Stimulated activated naive CD4-positive, alpha-beta T cell (primary cell): ENCODE data around the gene CD109.
A peak's percentile ranks its signal among the peaks of the same experiment; 100 is the strongest.
"Not testable (repeated sequence)": the region's sequence is repeated elsewhere in the genome, so short reads cannot be mapped to it uniquely, and the experiment has no call there.

Experiments used
- DNase-seq, 6 experiments: peaks; one replicate each; lab custom pipeline; 2025; lab: John Stamatoyannopoulos, UW

Gene CD109

DNA sequence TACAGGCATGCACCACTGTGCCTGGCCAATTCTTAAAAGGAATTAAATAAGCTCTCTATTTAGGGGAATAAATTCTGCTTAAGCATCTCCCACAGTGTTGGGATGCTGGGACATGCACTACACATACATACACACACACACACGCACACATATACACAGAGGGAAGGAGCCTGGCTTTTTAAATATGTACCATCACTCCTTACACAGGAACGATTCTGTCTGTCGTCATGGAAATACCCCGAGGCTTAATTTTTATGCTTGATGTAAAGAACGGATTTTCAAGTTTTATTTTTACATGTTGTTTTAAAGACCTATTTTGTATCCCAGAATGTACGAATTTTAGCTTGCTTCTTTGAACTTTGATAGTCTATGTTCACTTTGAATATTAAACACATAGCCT, 95.3 kb downstream of the CD109 start:
- DNase-seq: no peak

DNA sequence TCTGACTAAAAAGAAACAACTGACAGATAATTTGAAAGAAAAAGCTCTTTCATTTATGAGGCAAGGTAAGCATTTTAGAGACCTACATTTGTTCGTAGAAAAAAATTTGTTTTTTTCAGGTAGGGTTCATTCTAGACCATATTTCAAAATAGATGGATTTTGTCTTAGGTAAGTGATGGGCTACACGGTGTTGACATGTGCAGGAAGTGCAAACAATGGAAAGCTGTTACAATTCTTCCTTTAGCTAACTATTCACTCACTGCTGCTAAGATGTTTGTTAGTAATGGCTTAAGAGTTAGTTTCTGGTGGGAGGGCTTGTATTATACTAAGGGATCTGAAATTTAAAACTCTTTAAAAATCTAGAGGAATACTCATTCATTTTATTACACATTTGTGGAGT, 96.7 kb downstream of the CD109 start:
- DNase-seq: no peak

DNA sequence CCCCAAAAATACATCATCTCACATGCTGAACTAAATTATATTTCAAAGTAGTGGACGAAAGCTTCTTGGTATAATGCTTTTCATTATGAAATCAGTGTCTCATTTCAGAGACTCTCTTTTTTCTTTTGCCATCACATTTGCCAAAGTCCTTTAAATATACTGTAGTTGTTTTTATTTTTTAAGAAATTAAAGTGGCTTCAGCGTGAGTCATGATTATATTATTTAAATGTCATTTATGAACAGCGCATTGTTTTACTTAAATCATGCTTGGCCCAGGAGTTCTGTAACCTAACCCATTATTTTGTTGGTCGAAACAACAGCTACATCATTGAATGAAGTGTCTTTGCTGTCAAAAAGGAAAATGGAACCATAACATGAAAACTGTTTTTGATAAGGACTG, 100.9 kb downstream of the CD109 start:
- no peak for DNase-seq

DNA sequence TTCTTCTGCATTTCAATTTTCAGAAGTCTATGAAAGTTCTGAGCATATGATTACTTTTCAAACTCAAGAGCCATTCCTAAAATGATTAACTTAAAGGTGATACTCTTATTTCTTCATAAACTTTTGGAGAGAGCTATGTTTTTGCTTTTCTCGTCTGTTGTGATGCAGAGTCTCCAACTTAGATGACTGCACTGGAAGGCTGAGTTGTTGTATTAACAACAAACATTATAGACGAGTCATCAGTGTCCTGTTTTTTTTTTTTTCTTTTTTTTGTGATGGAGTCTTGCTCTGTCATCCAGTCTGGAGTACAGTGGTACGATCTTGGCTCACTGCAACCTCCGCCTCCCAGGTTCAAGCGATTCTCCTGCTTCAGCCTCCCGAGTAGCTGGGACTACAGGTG, 101.9 kb downstream of the CD109 start:
- no peak for DNase-seq

DNA sequence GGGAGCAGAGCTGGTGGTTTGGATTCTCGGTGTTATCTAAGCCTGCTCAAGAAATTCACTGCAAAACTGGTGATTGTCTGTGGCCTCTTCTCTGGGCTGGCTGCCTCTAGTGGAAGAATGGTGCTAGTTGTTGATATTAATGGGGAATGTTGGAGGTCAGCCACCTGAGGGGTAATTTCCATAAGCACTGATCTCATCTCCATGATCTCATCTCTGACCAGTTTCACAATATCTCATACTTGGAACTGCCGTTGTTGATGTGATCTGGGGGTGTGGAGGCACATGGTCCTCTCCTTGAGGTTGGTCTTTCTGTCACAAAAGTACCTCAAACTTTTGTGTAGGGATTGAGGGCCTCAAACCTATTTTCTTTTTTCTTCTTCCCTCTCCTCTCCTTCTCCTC, 102.6 kb downstream of the CD109 start:
- DNase-seq: no peak

DNA sequence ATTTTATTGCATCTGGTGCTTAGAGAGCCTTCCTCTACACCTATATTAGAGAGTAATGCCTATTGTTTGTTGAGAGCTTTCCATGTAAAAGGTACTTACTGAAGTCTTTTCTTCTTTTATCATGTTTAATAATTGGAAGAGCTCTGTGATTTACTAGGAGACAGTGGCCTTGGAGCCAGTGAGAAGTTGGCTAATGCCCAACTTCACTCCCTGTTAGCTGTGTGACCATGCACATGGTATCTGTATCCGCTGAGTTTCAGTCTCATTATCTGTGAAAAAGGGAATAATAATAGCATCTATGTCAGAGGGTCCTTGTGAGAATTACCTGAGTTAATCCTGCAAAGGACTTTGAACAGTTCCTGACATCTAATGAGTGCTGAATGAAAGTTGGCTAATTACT, 105.0 kb downstream of the CD109 start:
- no peak for DNase-seq

DNA sequence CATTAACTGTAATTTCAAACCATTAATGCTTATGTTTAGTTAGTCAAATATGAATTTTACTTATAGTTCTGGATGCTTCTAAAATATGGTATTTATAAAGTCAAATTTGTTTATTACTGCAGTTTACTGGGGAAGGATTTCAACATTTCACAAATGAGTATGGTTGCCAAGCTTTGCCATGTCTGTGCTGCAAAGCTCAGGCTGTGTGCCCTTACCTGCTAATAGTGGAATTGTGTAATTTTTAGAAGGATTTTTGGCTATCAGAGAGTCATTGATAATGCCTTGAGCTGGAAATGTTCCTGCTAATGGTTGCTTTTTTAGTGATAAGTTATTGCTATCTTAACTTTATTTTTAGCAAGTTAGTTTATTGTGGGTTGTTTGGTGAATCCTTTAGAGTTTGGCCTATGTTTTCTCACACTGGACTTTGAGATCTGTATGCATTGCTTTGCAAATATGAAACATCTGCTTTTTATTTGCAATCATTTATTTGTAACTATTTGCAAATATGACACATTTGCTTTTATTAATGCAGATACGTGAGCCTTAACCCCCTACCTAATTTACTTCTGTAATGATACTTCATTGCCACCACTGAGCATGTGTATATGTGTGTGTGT, 105.8 kb downstream of the CD109 start:
- DNase-seq: no peak

DNA sequence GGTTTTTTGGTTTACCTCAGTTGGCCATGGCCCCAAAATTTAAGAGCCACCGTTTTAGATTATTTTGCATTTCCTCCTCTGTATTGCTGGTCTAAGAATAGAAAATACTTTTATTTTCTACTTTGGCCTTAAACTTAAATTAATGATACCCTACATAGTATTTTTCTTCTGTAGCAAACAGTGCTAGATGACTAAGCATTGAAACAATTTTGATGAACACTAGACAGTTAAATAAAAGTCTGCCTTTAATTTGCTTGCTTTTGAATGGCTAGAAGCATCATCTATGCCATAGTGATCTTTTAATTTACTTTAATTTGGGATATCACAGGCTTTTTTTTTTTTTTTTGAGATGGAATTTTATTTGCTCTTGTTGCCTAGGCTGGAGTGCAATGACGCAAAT, 106.4 kb downstream of the CD109 start:
- no peak for DNase-seq

DNA sequence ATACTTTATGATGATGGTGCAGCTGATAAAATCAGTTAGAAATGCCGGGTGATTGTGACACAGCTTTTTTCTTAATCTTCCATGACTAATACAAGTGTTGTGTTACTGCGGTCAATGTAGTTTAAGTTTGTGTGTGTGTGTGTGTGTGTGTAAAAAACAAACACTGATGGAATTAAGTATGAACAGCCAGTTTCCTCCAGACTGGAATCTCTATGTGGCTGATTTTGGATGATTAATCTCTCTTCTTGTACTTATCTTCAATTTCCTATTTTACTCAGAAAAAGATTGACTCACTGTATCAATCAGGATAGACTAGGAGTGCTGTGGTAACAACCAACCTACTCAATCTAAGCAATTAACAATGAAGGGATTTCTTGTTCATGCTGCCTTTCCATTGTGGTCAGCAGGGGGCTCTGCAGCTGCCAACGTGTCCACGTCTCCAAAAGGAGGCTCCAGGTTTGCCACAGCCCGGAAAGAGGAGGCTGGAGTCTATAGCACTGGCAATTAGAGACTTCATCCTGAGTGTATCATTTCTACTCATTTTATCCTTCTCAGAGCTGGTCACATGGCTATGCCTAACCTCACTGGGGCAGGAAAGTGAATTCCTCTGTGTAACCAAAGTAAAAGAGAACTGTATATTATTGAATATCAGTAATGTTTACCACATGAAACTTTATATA, 107.7 kb downstream of the CD109 start:
- no peak for DNase-seq

DNA sequence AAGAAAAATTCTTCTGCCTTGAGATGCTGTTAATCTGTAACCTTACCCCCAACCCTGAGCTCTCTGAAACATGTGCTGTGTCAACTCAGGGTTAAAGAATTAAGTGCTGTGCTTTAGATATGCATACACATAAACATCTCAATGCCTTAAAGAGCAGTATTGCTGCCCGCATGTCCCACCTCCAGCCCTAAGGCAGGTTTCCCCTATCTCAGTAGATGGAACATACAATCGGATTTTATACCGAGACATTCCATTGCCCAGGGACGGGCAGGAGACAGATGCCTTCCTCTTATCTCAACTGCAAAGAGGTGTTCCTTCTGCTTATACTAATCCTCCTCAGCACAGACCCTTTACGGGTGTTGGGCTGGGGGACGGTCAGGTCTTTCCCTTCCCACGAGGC, 109.2 kb downstream of the CD109 start:
- DNase-seq: not testable (repeated sequence)

DNA sequence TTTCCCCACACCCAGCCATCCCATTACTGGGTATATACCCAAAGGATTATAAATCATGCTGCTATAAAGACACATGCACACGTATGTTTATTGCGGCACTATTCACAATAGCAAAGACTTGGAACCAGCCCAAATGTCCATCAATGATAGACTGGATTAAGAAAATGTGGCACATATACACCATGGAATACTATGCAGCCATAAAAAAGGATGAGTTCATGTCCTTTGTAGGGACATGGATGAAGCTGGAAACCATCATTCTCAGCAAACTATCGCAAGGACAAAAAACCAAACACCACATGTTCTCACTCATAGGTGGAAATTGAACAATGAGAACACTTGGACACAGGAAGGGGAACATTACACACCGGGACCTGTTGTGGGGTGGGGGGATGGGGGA, 110.0 kb downstream of the CD109 start:
- DNase-seq: not testable (repeated sequence)

DNA sequence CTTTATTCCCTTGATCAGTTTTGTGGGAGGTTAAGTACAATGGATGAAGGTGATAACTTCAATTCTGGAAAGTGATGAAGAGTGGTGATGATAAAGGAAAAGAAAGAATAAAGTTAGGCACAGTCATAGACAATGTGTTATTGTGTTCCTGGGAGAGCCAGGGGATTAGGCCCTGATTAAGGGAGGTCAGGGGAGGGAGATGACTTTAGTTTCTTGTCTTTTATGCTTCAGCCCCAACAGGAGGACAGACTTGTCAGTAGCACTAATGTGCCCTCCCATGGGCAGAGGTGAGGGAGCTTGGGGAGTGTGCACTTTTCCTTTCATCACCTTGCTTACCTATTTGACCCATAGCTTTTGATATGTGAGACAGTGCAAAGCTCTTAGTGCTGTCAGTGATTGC, 115.7 kb downstream of the CD109 start:
- no peak for DNase-seq

DNA sequence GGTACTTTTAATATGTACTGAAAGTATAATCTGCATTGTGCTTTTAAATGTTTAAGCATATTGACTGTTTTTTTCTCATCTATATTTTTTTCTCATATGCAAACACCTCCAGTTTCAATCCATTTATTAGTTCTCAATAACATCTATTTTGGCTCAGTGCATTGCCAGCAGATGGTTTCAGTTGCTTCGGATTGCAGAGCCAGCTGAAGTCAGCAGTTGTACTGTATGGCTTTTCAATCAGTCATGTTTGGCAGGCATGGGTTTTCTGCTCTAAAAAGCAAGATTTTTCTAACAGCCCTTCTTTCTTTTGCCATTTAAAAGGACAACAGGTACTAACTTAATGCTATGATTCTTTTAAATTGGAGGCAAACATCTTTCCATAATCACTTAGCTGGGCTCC, 121.2 kb downstream of the CD109 start:
- DNase-seq: no peak

DNA sequence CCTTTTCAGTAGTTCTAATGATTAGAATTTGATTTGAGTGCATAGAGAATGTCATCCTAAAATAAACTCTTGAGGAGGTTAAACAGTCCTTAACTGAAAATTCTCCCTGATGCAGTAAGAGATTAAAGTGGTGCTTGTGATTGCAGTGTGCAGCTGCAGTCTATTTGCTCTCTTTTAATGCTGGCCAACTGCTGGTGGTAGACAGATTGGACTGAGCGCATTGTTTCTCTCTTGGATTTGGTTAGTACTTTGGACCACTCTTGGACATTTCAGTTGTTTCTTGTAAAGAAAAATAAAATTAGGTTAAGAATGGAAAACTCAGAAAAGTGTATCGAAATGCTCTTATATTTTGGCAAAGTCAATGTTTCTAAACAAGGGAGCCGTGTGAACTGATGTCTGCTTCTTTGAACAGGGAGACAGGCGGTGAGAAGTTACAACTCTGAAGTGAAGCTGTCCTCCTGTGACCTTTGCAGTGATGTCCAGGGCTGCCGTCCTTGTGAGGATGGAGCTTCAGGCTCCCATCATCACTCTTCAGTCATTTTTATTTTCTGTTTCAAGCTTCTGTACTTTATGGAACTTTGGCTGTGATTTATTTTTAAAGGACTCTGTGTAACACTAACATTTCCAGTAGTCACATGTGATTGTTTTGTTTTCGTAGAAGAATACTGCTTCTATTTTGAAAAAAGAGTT, 127.2 kb downstream of the CD109 start:
- DNase-seq: no peak

DNA sequence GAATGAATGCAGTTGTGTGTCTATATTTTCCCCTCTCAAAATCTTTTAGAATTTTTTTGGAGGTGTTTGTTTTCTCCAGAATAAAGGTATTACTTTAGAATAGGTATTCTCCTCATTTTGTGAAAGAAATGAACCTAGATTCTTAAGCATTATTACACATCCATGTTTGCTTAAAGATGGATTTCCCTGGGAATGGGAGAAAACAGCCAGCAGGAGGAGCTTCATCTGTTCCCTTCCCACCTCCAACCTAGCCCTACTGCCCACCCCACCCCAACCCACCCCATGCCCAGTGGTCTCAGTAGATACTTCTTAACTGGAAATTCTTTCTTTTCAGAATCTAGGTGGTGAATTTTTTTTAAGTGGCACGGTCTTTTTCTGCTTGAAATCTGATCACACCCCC, 127.8 kb downstream of the CD109 start:
- DNase-seq: no peak

DNA sequence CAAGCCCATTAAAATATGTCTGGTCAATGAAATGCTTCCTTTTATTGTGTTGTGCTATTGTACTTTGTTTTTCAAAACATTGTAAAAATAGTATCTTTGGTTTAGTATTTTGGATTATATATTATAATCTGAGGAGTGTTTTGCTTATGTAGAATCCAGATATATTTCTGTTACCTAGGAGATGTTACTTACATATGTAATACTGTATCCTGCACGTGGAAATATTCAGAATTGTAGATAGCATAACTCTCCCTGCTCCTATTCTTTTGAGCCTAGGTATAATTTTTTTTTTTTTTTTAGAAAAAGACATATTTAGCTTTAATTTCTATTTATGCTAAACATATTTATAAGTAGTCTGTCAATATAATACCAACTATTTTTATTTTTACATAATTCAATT, 130.6 kb downstream of the CD109 start:
- no peak for DNase-seq

DNA sequence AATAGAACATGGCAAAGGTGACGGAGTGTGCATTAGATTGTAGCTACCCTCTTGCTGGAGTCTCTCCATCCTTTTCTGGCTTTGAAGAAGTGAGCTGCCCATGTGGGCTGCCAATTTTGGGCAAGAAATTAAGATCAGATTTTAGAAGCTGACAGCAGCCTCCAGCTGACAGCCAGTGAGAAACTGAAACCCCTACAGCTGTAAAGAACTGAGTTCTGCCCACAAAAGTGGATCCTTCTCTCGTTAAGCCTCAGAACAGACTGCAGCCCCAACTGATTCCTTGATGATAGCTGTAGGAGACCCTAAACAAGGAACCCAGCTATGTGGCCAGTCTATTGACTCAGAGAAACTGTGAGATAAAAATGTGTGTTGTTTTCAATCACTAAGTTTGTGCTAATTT, 134.1 kb downstream of the CD109 start:
- DNase-seq: no peak

DNA sequence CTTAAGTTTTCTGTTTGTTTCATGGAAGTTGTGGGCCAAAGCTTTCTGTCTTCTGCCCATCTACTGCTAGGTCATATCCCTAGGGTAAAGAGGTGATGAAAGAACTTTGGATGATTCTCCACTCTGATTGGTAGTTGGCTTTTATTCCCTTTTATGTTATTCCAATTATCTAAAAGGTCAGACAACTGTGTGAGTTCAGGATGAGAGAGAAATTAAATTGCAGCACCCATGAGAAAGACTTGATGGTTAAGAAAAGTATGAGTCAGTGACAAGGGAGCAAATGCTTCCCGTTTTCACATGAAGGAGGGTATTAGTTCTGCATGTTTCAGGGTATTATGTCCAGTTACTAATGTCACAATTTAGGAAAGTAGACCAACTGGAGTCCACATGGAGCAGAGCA, 136.3 kb downstream of the CD109 start:
- no peak for DNase-seq

DNA sequence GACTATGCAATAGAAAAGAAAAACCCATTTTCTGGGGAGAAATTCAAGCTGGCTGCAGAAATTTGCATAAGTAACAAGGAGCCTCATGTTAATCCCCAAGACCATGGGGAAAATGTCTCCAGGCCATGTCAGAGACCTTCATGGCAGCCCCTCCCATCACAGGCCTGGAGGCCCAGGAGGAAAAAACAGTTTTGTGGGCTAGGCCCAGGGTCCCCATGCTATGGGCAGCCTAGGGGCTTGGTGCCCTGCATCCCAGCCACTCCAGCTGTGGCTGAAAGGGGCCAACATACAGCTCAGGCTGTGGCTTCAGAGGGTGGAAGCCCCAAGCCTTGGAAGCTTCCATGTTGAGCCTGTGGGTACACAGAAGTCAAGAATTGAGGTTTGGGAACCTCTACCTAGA, 148.7 kb downstream of the CD109 start:
- DNase-seq: not testable (repeated sequence)

DNA sequence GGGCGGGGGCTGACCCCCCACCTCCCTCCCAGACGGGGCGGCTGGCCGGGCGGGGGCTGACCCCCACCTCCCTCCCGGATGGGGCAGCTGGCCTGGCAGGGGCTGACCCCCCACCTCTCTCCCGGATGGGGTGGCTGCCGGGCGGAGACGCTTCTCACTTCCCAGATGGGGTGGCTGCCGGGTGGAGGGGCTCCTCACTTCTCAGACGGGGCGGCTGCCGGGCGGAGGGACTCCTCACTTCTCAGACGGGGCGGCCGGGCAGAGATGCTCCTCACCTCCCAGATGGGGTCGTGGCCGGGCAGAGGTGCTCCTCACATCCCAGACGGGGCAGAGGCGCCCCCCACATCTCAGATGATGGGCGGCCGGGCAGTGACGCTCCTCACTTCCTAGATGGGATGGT, 155.0 kb downstream of the CD109 start:
- DNase-seq: not testable (repeated sequence)

DNA sequence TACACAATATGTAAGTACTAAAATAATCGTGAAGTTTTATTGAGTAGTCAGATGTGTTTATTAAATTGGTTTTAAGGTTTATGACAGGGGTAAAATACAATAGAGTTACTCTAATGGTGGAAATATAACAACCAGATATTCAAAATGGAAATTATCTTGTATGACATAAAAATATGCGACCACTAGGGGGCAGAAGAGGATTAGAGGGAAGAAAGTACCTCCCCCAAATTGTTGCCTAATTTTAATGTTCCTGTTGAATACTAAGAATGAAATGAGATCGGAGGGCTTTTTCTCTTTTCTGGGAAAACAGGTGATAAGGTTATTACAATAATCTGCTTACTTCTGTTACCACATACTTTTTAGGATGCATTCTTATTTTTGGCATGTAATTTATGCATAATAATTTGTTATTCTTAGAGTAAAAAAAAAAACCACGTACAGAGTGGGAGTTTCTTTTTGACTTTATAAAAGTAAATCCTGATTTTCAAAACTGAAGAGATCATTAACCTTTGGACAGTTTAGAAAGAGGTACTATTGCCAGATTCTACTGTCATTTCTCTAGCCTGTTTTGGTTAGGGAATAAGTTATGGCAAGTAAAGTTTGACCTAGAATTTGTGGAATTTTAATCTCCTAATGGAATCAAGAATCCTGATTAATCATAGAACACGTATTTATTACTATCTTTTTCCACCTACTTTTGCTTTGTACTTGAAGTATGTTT, 159.2 kb downstream of the CD109 start:
- DNase-seq: peak in 3 of 6 experiments; percentile 2 to 30 (median 26)

DNA sequence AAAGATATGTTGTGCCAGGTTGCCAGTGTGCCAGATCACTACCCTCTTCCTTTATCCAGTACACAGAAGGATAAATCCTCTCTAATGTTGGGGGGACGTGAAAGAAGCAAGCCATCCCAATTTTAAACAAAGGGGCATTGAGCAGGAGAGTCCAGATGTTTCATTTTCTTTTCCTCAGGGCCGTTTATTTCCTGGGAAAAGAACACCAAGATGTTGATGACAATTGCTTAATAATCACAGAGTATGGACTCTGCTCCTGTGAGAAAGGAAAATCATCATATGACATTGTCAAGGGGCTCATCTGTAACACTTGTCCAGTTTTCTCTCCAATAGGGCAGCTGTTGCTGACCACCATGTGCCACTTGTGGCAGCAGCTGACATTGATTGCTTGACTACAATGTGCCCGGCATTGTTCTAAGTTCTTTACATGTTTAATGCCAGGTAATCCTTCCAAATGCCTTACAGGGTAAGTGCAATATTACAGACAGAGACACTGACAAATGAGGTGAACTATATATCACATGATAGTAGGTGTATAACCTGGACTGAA, 161.4 kb downstream of the CD109 start:
- DNase-seq: no peak

DNA sequence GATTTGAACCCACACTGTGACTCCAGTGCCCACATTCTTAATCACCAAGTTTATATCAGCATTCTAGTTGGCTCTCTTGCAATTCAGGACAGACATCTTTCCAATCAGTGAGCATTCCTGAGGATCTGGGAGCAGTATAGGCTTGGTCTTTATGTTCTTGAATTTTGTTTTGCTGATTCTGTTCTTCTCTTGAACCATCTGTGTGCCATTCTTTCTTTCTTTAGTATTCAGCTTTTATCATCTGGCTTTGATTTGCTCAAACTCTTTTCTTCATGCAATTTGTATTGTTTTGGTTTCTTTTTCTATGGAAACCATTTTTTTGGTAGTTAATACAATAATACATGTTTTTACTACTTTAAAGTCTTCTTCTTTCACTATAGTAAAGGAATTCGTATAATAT, 162.4 kb downstream of the CD109 start:
- DNase-seq: no peak
